GOT3 (cell line): Measurements from ENCODE around the gene CSF1.
"Not testable (repeated sequence)": the region's sequence is repeated elsewhere in the genome, so short reads cannot be mapped to it uniquely, and the experiment has no call there.

Experiments used
- DNase-seq: peaks from one replicate; lab custom pipeline; 2025; ENCODE audit warnings: mixed read lengths; lab: John Stamatoyannopoulos, UW

CSF1 gene

DNA sequence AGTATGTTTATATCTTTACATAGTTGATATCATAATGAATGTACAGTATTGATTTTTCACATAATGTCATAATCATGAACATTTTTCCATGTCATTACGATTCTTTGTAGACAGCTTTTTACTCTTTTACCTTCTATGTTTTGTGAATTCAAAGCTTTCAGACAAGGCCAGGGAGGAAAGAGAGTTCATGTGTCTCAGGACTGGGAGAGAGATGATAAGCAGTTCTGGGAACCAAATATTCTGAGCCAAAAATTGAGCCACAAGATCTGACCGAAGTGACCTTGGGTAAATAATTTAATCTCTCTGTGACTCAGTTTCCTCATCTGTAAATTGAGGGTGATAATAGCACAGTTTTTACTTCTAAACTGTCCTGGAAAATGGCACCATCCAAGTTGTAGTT is 31.8 kb downstream of the CSF1 start:
- no peak for DNase-seq

DNA sequence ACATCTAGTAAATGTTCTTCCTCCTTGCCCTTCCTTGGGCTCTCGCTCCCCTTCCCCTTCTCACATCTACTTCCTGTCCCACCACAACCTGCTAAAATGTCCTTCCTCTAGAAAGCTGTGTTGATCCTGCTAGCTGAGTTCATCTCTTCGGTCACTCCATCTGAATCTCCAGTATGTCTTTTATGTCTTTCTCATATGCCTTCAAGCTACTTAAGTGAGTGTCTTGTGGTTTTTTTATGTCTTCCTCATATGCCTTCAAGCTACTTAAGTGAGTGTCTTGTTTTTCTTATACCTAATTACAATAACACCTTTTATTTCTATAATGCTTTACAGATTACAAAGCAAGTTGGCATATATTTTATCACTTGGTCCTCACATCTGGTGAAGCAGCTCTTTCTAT is 33.9 kb downstream of the CSF1 start:
- no peak for DNase-seq

GRCh38 chr1:109946511-109946910 is 35.9 kb downstream of the CSF1 start:
- DNase-seq = no peak

DNA sequence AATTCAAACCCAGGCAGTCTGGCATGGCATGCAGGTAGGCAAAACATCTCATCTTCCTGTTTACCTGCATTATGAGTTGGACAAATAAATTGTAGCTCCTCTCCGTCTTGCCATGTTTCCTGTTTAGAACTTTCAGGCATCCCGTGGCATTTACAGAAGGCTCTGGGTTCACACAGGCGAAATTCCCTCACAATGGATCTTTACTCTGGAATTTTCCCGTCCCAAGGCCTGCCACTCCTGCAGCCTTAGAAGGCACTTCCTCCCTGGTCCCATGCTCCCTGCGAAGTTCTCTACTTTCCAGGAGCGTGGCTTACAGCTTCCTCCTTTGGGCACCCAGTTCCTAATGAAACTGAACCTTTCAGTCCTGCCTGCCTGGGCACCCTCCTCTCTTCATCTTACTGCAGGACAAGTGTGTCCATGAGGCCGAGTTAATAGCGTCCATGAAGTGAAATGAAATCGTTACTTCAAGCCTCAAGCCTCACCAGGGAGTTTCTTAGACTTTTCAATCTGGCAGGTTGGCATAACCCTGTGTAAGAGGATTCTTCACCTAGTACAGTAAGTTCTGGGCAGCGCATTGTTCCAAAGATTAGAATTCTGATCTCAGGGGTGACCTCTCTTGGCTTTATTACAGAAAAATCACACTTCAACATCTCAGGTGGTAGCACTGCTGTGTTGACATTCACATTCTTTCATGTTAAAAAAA is 37.1 kb downstream of the CSF1 start:
- no peak for DNase-seq

DNA sequence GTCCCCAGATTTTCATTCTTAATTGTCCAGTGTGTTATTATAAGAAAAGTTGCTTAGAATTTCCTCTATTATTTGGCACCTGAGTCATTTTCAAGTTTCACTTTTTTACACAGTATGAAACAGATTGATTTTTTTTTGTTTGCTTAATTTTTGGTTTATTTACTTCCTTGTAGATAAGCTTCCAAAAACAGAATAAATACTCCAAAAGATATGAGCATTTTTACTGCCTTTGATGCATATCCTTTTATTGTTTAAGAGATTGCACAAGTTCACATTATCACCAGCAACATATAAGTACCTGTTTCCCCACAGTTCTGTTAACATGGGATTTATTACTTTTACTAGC is 37.6 kb downstream of the CSF1 start:
- no peak for DNase-seq

- no peak for DNase-seq
These were observed 39.4 kb downstream of the CSF1 start for GRCh38 chr1:109950038-109950437.

DNA sequence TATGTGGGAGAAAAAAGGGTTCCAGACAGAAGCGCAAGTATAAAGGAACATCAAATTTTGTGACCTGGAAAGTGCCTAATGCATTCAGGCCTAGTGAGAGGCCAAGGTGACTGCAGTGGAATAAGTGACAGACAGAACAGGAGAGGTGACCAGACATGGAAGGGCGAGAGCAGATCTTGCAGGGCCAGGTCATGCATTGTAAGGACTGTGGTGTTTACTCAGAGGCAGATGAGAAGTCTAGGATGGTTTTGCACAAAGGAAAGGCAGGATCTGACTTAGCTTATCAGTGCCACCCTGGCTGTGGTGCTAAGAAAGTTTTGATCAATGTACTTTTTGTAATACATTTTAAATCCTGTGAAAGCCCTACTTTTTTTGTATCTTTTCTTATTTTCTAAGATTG is 39.9 kb downstream of the CSF1 start:
- DNase-seq = no peak

- not testable (repeated sequence) for DNase-seq
These were observed 40.9 kb downstream of the CSF1 start for GRCh38 chr1:109951501-109951900.

- no peak for DNase-seq
These were observed 43.4 kb downstream of the CSF1 start for GRCh38 chr1:109954041-109954512.

- DNase-seq = no peak
These were observed 49.0 kb downstream of the CSF1 start for GRCh38 chr1:109959632-109959973.

DNA sequence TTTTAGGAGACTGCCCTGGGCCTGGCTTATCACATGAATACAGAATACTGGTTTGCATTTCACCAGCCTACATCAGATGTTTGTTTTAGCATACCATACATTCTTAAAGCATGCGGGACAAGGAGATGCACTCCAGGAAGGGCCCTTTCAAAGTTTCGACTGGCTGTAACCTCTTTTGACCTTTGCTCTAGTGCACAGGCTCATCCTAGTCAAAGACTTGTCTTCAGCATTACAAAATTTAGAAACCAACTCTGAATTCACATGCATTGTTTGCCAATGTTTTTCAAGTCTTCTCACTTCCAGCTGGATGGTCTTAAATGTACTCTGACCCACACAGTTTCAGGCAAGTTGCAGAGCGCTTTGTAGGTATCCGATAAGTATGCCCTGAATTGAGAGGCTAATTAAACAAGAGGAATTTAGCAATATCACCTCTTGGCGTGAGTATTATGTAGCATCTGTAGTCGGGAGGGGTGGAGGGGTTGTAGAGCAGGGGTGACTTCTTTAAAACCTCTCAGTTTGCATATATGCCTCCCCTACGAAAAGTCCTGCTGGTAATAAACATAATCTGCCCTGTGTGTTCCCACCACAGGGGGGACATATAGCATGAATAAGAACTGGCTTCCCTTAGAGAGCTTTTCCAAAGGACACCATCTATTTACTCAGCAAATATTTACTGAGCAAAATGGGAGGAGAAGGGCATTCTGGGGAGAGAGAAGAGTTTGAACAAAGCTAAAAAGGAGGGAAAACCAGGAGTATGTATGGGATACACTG is 49.5 kb downstream of the CSF1 start:
- DNase-seq = no peak

GRCh38 chr1:109960745-109961094 is 50.1 kb downstream of the CSF1 start:
- DNase-seq = no peak

DNA sequence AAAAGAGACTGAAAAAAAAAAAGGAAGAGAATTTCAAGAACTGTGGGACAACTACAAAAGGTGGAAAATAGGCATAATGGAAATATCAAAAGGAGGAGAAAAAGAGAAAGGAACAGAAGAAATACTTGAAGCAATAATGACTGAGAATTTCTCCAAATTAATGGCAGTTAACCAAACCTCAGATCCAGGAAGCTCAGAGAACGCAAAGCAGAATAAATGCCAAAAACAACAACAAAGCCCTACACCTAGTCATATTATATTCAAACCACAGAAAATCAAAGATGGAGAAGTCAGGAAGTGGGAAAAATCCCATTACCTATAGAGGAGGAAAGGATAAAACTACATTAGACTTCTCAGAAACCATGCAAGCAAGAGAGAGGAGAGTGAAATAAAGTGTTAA is 53.2 kb downstream of the CSF1 start:
- no peak for DNase-seq

GRCh38 chr1:109969146-109969829 is 58.6 kb downstream of the CSF1 start:
- no peak for DNase-seq

GRCh38 chr1:109969907-109970306 is 59.3 kb downstream of the CSF1 start:
- no peak for DNase-seq

- DNase-seq = no peak
These were observed 60.9 kb downstream of the CSF1 start for GRCh38 chr1:109971559-109971958.

- DNase-seq = no peak
These were observed 63.5 kb downstream of the CSF1 start for GRCh38 chr1:109974191-109974590.

DNA sequence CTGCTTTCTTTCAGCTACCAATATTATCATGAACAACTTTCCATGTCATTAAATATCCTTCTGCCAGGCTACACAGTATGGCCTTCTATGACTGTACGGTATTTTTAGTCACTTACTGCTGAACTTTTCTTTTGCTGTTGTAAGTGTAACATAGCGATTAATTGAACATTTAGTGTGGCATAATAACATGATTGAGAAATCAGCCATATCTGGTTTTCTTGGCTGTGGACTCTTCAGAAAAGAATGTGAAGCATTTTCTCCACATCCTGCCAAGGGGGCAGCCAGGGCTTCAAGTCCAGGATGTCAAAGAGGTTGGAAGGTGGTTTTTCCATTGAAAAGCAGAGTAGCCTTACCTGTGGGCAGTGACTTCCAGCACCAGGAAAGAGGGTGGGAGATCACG is 65.1 kb downstream of the CSF1 start:
- DNase-seq = no peak

- no peak for DNase-seq
These were observed 66.1 kb downstream of the CSF1 start for GRCh38 chr1:109976762-109977161.

DNA sequence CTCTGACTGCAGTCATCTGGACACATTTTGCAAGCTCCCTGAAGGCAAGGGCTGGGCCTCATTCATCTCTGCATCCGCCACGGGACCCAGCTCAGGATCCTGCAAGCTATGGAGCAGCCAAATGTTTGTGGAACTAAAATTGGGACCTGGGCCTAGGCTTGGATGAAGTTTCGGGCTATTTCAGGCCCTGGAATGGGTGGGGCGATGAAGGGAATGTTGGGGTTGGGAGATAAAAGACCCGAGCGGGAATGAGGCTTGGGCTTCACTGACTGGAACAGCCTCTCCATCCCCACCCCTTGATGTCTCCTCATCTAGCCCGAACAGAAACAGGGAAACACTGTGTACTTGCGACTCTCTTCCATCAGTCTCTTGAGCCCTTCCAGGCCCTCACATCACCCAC is 66.6 kb downstream of the CSF1 start:
- DNase-seq = no peak

- DNase-seq = no peak
These were observed 67.2 kb downstream of the CSF1 start for GRCh38 chr1:109977657-109978378.

DNA sequence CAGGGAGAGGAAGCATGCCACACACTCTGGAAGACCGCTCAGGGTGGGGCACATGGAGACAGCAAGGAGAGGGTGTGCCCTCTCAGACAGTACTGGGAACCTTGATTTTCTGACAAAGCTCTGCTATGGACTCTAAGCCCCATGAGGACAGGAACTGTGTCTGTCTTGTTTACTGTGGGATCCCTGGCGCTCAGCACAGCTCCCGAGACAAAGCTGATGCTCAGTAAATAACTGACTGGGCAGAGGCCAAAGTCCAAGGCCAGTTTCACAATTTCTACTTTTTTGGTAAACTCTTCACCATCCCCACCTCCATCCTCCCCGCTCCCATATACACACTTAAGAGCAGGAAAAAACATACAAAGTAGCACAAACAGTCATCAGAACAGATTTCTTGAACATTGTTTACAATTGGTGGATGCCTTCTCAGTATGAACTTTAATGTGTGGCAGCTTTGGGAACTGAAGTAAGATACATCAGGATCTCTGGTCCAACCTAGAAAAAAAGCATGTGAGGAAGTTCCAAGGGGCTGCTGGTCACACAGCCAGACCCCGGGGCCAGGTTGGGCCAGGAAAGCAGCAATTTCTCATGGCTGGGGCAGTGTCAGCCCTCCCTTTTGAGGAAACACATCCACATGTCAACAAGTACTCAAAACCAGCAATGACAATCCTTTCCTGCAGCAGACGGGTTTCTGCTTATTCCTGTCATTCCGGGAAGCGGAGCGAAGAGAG is 68.3 kb downstream of the CSF1 start:
- no peak for DNase-seq
